ENCODE data around the gene BTN2A1.

Gene BTN2A1

DNA sequence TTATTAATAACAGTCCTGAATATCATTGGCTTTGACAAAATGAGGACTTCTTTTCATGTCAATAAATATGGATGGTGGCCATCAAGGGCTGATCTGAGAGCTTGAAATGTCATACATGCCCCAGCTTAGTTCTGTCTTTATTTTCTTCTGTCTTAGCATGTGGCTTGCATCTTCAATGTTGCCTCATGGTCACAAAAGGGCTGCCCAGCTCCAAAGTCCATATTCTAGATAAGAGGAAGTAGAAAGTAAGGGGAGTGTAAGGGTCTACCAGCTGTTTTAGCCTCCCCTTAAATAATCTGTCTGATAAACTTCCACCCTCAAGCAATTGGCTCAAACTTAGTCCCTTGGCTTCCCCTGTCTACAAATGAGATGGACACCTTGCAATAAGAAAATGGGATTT, 14.2 kb downstream of the BTN2A1 start:
- no peak for DNase-seq

DNA sequence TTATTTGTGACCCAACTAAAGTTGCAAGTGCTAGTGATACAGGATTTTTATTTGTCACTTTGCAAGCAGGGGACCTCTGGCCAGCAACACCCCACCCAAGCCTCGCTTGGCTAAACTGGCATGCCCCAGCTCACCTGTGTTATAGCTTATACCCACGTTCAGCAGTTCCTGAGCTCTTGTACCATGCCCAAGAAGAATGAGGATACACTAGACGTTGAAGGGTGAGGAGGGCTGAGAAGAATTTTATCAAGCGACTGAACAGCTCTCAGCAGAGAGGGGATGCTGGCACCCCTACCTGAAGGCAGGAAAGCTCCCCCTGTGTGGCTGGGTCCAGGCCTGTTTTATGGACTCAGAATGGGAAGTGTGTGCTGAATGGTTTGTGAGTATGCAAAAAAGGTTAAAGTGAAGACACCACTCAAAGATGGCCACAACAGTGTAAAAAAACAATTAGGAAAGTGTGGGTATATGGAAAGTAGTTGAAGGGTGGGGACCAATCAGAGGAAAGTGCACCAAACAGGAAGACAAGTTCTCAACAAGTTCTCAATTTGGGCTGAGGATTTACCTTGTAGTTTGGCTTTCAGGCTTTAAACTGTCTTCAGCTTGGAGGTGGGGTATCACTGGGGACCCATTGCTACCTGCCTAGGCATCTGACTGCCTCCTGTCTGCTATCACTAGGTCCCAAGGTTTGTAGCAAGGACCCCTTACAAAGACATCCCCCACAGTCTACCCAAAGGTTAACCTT, 15.0 kb downstream of the BTN2A1 start:
- DNase-seq: no peak

DNA sequence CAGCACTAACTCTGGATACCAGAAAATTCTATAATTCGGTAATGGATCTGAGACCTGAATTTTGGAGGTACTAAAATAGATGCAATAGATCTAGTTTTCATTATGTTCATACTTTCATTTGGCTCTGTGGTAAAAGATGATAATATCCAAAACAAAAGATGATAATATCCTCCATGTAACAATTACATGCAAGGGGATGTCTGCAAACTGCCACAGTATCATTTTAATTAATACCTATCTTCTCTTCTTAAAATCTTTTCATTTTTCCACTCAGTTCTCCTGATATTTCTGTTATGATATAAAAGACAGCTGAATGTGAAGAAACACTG, 15.6 kb downstream of the BTN2A1 start:
- no peak for DNase-seq

DNA sequence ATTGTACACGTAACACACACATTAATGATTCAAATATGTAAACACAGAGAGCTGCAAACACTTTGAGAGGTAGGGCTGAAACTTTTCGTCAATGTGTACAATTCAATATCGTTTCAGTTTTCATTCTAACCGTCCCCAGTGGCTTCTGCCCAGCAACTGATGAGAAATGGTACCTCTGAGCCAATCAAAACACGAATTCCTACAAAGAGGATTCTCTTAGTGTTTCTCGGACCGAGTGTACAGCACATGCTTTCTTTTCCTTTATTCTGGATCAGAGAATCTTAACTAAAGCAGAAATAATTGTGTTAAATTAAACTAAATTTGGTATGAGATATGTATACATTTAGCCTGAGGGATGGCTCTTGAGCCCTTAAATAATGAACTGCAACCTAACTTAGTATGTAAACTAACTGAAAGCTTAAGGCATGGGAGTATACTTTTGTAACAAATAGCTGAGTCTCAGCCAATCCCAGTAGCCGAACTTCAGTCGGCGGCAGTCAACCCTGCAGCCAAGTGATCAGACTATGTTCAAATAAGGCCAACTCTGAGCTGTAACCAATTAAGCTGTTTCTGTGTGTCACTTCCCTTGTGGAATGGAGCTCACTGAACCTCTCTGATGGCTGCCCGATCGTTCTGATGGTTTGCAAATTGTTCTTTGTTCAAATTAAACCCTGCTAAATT, 16.1 kb downstream of the BTN2A1 start:
- DNase-seq: peak; percentile 84

DNA sequence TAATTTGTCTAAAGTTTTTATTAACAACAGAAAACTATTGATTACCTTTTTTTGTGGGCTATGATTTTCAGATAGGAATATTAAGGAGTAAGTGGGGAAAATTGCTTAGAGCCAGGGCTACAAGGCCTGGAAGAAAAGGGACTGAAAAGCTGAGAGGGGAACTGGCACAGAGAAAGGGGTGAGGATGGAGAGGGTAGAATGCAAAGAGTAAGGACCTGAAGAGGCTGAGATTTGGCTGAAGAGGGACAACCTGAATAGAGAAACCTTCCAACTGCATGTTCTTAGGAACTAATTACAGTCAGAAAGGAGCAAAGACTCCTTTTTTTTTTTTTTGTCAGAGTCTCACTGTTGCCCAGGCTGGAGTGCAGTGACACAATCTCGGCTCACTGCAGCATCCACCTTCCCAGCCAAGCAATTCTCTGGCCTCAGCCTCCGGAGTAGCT, 16.7 kb downstream of the BTN2A1 start:
- DNase-seq: no peak

DNA sequence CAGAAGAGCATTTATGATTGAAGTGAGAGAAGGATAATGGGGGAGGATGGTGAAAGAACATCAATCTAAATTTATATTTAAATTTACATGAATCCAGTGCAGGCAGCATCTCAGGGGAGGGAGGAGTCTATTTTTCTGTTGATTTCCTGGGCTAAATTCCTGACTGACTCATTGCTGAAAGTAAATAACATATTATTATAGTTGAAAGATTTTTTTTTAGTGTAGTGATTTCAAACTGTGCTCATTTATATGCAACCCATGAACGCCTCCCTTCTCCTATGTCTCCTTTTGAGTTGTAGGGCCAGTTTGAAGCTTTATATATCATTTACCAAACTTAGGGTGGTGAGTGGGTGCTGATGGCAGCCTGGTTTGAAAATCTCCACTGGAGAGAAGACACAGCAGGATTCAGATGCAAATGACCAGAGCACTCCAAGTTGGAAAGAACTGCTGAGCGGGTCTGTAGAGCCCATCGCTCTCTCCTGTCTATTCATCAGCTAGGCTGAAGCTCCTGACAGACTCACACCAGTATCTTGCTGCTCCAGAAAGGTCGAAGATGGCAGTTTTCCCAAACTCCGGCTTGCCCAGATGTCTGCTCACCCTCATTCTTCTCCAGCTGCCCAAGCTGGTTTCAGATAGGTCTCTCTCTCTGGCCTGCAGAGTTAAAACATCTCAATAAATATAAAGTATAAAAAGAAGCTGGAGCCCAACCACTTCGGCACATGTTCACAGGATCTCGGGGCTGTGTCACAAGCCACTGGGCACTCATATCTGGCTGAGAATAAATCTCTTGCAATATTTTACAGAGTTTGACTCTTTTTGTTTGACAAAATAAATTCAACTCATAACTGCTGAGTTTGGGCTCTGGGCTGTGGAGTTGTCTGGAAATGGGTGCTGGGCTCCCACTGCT, 18.3 kb downstream of the BTN2A1 start:
- DNase-seq: no peak

DNA sequence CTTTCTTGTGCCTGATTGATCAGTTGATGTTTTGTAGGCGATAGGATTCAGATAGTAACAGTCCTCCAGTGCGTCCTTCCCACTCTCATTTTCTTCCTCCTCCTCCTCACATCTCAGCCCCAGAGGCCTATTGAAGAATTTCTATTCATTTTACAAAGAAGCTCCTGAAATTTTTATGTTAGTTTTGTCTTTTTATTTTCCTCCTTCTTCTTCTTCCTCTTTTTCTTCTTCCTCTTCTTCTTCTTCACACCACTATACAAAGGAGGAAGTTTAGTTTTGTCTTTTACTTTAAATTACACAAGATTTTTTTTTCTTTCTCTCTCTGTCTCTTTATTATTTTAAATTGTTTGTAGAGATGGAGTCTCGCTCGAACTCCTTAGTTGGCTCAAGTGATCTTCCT, 19.1 kb downstream of the BTN2A1 start:
- no peak for DNase-seq

DNA sequence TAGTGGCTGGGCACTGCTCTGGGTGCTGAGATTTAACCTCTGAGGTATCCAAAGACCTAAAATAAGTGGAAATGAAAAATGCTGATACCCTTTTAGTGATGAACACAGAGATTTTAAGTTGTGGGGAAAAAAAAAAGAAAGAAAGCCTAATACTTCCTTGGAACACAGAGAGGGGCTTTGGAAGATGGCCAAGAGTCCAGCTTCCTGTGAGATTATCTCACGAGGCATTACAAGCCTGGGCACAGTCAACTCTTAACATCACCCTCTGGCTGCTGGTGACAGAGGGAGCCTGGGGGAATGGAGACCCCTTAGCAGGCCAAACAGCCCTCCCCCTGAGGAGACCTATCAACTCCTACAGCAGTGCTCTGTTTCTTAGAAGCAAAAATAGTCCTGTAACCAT, 19.7 kb downstream of the BTN2A1 start:
- no peak for DNase-seq

DNA sequence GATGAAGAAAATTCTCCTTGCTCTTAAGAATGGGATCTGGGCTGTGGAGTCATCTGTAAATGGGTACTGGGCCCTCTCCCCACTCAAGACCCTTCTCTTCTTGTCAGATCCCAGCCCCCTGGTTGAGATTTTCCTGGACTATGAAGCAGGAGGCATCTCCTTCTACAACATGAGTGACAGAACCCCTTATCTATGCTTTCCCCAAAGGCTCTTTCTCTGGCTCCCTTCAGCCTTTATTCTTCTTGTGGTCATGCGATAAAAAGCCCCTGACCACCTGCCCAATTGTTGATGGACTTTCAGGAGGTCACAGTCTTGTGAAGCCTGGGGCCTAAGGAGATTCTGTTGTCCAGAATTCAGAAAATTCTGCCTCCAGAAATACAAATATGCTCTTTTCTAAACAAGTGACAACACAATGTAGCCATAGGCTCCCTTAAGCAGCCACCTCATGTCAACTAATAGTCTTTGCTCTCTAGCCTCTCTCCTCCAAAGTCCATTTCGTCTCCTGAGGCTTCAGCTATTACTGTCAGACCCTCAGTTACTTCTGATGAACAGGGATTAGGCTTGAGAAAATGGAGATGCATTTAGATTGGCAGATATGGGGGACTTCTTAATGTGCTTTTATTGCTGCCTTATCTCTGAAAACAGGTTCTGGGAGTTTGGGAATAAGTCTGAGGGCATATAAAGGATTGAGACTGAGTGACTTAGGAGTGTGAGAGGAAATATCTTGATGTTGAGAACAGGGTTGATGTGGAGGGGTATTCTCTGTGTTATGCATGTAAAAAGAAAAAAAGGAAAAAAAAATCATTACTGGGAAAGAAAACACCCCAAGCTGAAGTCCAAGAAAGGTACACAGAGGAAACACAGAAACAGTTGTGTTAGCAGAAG, 20.6 kb downstream of the BTN2A1 start:
- no peak for DNase-seq

DNA sequence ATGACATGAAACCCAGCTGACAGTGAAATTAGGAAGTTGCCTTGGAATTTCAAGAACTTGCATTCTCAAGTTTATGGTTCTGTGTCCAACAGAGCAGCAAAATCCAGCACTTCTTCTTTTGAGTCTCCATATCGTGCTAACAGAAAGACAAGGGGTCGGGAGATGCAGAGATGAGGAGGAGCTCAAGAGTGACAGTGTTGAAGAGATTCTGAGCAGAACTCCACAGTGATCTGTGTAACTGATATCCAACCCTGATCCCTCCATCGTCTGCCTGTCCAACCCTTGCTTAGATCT, 21.2 kb downstream of the BTN2A1 start:
- DNase-seq: no peak

DNA sequence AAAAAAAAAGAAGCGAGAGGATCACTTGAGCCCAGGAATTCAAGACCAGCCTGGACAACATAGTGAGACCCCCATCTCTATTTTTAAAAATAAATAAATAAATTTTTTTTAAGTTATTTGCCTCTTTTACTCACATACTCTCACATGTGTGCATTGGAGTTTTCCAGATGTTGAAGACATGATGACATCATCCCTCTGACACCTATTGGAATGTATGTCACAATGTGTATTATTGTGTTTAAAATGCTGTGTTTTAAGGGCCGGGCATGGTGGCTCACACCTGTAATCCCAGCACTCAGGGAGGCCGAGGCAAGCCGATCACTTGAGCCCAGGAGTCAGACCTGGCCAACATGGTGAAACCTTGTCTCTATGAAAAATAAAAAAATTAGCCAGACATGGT, 24.6 kb downstream of the BTN2A1 start:
- DNase-seq: no peak

DNA sequence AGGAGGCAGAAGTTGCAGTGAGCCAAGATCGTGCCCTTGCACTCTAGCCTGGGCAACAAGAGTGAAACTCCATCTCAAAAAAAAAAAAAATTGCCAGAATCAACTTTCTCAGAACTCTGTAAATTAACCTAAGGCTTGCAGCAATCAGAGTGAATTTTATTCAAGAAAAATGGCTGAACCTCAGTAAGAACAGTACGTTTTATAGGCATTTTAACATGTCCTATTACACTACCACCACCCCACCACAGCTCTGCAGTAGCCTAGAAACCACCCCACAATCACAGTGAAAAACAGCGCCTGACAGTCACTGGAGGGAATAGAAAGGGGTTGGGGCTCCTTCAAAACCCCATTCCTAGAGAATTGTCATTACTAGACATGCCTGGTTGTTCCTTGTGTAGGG, 26.0 kb downstream of the BTN2A1 start:
- DNase-seq: no peak

DNA sequence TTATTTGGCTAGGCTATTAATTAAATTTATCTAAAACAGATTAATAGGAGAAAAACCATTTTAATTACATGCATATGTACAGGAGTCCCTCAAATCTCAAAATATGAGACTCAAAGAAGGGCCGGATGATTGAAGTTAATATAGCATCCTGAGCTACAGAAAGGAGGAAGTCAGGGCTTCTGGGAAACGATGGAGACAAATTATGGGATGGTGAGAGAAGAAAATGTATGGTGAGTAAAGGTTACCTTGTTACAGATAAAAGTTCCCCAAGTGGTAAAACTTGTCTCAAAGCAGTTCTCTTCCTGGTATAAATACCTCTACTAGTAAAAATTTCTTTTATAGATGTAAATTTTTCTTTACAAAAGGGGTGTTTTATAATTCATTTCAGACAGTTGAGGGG, 26.4 kb downstream of the BTN2A1 start:
- no peak for DNase-seq

DNA sequence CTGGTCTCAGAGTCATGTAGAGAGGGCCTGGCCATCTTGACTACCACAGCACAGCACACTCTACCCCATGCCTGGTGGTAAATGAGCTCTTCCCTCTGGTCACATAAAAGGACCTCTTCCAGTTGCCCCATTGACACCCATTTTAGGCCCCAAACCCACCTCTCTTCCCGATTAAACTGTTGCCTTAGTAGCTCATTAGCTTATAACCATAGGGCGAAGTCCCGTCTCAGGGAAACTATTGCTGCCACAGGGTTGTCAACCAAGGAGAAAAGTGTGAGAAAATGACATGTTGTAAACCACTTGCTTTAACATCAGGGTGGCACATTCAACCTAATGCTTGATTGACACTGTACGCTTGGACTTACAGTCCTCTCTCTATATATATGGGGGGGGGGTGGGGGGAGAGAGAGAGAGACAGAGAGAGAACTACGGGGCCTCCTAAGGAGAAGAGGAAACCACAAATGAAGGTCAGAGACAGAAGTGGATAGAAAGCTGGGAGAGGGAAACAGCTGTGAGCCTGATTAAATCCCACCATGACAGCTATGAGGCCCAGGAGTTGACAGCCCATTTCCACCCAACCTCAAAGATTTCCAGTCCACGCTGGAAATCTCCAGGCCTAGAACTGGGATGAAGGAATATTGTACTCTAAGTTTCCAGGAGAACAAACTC, 27.5 kb downstream of the BTN2A1 start:
- no peak for DNase-seq

DNA sequence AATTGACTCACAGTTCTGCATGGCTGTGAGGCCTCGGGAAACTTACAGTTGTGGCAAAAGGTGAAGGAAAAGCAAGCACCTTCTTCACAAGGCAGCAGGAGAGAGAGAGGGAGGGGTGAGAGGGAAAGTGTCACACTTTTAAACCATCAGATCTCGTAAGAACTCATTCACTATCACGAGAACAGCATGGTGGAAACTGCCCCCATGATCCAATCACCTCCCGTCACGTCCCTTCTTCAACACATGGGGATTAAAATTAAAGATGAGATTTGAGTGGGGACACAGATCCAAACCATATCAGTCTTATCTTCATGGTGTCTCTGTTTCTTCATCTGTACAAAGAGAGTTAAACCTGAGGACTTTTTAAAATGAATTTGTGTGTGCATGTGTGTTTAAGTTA, 28.6 kb downstream of the BTN2A1 start:
- no peak for DNase-seq

DNA sequence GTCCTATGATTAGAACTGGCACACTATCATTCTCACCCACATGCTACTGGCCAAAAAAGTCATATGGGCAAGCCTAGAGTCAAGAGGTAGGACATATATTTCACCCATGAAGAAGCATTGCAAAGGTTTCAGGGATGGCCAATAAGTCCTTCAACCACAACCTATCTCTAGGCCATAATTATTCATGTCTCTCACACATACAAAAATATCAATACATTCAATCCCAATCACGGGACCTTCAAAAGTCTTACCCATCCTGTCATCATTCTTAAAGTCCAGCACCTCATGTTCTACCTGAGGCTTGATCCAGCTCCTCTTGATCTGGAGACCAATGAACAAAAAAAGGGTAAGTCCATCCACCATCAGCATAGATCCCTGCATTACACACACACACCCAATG, 29.7 kb downstream of the BTN2A1 start:
- no peak for DNase-seq

DNA sequence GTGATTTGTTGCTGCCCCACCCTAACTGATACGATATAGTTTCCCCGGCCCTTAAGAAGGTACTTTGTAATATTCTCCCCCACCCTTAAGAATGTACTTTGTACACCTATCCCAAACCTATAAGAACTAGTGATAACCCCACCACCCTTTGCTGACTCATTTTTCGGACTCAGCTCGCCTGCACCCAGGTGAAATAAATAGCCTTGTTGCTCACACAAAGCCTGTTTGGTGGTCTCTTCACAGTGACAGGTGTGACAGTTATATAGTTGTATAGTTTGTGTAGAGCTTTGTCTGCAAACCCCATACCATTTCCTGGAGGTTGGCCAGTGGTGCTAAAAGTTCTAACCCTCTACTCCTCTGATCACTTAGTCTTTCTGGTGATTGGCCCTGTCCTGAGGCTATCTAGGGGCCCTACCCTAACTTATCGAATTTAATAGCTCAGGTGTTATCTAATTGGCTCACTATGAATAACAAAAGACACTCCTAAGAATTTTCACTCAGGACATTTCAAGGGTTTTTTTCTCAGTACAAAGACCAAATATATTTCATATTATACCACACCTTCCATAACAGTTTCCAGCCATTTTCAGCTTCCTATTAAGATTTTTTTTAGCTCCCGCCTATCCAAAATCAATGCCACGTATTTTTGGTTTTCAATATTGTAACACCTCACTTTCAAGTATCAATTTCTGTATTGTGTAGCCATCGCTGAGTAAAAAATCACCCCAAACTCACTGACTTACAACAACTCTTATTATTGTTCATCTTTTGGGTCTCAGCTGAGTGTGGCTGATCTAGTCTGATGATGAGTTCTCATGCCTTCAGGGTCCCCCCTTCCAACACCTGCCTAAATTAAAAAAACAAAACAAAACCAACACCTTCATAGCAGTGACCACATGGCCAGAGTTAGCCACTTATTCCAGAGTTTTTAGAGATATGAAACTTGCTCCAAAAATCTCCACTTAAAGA, 32.5 kb downstream of the BTN2A1 start:
- DNase-seq: no peak

DNA sequence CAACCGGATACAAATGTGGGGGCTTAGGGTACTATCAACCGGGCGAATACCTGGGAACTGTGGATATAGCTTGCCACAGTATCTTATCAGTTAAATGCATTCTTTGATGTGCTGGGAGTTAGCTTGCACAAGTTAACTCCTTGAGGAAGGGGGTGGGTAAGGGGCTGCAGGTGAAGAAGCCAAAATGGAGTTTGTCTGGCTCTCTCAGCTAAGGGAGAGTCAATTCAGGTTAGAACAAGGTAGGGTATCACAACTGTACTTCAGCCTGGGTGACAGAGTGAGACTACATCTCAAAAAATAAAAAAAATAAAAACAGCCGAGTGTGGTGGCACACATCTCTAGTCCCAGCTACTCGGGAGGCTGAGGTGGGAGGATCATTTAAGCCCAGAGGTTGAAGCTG, 33.8 kb downstream of the BTN2A1 start:
- no peak for DNase-seq

DNA sequence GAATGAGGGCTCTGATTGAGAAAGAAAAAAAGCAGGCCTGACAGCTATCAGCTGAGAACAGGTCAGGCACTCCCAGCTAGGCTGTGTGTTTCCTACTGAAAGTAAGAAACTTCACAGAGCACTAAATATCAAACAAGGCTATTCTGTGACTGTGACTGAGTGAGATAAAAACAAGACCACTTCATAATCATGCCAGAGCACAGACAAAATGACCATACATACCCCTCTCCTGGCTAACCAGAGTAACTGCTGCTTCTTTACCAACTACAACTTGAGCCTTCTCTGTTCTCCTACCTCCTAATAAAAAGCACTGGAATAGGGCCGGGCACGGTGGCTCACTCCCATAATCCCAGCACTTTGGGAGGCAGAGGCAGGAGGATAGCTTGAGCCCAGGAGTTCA, 35.5 kb downstream of the BTN2A1 start:
- no peak for DNase-seq

DNA sequence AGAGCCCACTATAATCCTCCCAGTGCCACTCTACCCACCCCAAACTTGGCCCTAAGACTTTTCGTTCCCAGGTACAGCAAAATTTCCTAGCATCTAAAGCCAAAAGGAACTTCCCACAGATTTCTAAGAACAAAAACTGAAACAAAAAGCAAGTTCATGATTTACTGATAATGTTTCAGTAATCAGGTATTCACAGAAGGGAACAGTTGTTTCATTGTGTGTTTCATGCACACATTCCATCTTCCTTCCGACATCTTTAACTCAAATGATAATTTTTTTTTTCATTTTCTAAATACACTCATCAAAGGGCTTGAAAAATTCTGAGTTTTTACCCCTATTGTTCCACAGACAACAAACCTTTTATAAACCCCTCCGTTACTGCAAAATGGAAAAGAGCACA, 36.4 kb downstream of the BTN2A1 start:
- DNase-seq: no peak

DNA sequence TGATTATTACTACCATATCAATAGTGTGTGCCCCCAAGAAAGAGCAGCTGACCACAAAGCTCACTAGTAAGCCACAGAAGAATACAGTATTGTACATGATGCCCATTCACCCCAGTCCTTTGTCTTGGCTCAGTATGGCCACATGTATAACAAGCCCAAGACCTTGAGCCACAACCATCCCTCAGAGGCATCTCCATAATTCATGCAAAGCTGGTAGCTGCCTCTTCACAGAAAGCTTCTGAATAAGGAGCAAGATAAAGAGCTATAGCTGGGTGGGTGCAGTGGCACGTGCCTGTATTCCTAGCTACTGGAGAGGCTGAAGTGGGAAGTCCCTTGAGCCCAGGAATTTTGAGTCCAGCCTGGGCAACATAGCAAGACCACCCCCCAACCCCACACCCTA, 37.5 kb downstream of the BTN2A1 start:
- no peak for DNase-seq
